RCC 7860 (cell line): ENCODE results near the gene MAD1L1.
A peak's percentile ranks its signal among the peaks of the same experiment; 100 is the strongest.

Source experiments
- DNase-seq: peaks from one replicate; pipeline ENCODE4 v3.0.0-alpha.2; 2015; ENCODE audit warnings: low spot score
- FAIRE-seq: peaks from 2 replicates; lab custom pipeline; 2012; peaks lifted over from hg19 to GRCh38; lab: Jason Lieb, UNC

Gene MAD1L1

DNA sequence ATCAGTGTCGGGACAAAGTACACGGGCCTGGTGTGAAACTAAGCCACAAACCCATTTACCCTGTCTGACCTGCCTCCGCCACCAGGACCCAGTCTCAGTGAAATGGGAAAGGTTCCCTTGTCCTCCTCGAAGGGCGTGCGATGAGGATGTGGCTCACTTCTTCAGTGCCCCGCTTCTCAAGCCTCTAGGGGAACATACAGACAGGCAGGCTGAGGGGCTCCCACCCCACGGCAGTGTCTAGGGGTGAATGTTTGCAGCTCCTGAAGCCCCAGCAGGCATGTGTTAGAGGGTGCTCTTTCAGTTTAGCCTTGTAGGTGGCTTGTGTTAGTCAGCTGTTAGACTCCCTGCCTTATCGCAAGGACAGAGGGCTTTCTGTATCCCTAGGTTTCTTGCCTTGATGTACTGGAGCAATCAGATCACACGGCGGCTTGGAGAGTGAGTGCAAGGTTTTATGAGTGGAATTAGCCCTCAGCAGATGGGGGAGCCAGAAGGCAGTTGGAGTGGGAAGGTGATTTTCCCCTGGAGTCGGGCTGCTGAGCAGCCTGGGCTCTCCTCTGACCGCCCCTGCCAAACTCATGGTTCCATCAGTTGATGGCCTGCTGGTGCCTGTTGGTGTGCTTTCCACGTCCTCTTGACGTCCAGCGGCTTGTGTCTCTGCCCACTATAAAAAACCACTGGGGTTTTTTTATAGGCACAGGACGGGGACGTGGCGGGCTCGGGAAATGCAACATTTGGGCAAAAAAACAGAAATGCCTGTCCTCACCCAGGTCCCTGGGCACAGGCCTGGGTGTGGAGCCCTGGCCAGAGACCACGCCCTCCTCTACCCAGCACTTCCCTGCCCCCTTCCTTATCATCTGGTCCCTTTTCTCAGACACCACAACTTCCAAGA is 10.0 kb upstream of the MAD1L1 start:
- FAIRE-seq (no peak), DNase-seq (peak; percentile 19)

DNA sequence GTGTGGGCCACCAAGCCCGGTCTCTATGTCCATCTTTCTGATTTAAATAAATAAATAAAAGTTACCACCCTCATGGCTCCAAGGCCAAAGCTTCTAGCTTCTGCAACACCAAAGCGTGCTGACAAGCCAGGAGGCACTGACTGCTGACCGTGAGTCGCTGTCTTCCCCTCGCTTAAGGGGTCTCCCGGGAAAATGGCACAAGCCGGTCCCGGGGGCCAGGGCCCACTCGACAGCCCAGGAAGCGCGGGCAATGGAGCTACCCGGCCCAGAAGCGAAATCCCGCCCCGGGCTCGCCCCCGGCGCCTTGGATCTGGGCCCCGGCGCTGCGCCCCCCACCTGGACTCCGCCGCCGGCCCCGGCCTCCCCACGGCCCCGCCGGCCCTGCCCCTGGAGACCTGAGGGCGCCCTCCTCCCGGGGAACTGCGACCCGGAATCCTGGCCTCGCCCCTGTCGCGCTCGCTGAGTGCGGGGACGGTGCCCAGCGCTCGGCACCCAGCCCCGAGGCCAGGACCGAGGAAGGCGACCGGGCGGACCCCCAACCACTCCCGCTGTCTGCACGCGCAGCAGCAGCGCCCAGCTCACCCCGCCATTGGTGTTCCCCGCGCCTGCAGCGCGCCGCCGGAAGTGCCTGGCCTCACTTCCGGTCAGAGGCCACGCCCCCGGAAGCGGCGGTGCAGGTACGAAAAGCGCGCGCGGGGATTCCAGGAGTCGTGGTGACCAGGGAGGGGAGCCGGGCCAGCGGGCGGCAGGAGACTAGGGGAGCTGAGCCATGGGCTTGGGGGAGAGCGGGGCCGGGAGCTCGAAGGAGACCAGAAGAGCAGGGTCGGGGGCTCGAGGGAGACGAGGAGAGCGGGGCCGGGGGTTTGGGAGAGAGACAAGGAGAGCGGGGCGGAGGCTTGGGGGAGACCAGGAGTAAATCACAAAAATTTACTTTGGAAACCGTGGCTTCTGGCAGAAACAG is 9.1 kb upstream of the MAD1L1 start, which contains the start of the genes MRM2 and NUDT1:
Gene MRM2 (minus strand): TSS at position 626 of the 961 bp plus-strand sequence. CDS start 36 bp downstream, at position 590.
Gene NUDT1 (plus strand): TSS at position 647 of the 961 bp plus-strand sequence. CDS start 2,349 bp downstream, outside the sequence.
- DNase-seq (peak; percentile 71), FAIRE-seq (no peak)

DNA sequence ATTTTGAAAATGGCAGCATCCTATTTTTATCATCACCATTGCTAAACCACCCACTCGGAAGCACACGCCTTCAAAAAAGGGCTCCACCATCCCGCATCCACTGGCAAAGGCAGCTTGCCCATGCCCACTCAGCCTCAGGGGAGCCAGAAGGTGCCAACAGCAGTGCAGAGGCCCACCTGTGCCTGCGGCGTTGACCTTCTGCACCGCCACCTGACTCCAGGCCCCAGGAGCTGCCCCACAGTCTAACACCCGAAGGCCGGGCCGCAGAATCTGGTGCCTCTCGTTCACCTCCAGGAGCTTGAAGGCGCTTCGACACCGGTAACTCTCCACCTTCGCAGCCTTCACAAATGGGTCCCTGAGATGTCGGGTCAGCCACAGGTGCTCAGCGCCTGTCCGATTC is 6.5 kb upstream of the MAD1L1 start:
- DNase-seq (no peak), FAIRE-seq (no peak)

DNA sequence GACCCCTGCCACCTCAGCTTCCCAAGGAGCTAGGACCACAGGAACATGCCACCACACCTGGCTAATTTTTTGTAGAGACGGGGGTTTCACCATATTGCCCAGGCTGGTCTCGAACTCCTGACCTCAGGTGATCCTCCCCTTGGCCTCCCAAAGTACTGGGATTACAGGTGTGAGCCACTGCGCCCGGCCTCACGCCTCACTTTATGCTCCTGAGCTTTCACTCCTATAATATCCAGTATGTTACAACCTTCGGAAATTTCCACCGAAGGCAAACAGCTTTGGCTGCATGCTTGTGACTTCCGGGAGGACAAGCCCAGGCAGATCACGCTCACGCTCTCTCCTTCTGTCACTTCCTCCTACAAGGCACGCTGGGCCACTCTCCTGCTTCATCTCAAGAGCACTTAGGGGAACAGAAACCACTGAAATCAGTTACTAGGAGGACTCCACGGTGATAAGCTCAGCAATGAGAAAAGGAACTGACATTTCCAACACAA is 4.4 kb upstream of the MAD1L1 start:
- no peak for DNase-seq
- FAIRE-seq = no peak

DNA sequence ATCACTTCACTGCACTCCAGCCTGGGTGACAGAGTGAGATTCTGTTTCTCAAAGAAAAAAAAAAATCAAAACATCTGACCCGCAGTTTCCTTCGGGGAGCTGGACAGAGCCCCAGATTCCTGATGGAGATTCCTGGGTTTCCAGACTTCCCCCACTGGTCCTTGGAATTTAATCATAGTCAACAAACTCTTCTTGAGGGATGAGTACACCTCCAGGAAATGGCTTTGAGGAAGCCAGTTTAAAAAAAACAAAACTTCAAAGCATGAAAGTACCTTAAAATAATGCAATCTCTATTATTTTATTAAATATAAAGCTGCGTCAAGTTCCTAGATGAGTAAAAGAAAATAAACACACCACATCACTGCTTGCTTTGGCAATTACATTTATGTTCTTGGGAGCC is 1.2 kb upstream of the MAD1L1 start:
- DNase-seq (no peak), FAIRE-seq (no peak)

DNA sequence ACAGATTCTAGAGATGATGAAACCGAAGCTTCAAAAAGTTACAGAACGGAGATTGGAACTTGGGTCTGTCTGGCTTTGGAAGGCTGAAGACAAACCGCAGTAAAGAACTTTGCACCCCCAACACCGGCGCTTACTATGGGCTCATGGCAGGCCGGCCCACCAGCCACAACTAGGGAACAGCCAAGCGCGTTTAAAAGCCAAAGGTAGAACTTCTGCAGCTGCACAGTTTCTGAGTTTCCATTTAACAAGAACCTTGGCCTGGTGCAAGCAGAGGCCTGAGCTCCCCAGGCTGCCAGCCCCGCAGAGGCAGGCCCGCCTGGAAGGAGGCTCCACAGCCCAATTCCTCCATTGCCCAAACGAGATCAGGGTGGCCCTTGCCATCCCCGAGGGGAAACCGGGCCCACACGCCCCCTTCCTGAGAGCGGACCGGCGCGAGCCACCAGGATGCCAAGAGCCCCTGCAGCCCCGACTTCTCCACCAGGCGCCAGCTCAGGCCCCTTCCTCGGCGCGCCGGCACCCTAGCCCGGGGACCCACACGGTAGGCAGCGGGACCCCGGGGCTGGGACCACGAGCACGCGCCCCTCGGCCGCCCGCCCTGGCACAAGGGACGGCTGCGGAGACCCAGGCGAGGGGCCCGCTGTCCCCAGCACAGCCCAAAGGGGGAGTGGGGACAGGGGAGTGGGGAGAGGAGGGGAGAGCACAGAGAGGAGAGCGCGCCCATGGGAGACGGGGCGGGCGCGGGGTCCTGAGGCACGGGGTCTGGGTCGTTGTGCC is 566 bp downstream of the MAD1L1 start:
- FAIRE-seq (no peak), DNase-seq (no peak)

DNA sequence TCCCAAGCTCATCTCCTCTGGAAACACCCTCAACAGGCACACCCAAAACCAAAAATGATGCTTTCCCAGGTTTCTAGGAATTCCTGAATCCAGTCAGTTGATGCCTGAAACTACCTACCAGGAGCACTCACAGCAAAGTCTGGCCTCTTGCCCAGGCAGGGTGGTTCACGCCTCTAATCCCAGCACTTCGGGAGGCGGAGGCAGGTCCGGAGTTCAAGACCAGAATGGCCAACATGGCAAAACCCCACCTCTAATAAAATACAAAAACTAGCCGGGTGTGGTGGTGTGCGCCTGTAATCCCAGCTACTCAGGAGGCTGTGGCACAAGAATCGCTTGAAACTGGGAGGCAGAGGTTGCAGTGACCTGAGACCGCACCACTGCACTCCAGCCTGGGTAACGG is 1.9 kb downstream of the MAD1L1 start:
- DNase-seq = no peak
- no peak for FAIRE-seq

DNA sequence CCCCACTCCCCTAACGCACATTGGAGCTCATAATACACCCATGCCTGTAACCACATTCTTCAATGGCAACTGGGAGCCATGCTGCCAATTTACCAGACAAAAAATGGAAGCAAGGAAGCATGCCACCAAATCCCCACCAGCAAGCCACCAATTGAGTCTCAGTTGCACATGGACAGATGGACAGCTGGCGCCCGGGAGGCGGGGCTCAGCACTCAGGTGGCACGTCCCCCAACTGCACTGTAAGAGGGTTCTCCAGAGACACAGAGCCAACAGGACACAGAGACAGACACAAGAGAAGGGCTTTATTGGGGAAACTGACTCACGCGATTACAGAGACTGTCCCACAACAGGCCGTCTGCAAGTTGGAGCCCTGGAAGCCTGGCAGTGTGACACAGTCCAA is 2.5 kb downstream of the MAD1L1 start:
- no peak for DNase-seq
- no peak for FAIRE-seq

DNA sequence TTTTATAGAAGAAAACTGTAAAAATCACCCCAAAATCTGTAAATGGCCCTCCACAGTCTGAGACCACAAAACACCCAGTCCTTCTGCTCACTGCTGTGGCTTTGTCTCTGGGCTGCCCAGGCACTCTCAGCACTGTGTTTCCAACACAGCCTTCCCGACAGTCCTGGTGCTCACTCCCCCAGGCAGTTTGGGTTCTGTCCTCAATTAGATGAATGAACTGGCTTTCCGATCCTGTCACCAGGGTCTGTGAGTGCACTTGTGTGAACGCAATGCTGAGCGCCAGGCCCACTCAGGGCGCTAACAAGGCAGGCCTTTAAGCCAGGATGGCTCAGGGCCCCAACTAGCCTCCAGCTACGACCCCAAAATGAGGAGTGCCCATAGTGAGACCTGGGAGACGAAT is 3.3 kb downstream of the MAD1L1 start:
- FAIRE-seq (no peak), DNase-seq (no peak)

DNA sequence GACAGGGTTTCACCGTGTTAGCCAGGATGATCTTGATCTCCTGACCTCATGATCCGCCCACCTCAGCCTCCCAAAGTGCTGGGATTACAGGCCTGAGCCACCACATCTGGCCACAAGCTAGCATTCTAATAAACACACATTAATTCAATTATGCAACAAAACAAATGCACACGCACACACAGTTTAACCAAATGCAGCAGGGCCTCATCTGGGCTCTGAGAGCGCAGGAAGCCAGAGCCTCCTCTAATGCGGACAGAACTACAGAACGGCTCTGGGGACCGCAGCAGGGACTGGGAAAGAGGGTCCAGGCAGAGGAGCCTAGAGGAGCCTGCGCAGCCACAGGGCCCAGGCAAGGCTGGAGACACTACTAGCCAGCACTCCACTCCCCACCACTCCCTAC is 3.8 kb downstream of the MAD1L1 start:
- FAIRE-seq (no peak), DNase-seq (no peak)

DNA sequence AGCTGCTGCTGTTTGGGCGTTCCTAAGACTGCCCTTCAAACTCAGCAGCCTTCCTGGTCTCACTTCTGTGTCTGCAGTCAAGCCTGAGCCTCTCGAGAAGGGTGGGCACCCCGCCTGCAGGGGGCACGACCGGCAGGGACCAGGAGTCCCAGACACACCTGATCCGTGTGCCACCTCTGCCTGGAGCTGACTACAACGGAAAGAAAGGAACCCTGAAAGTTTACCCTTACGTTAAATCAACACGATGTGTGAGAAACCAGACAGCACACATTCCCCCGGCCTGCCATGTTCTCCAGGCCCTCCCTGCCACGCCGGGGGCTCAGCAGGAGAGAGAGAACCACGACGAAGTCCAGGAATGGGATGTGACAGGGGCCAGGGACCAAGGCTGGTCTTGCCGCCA is 5.0 kb downstream of the MAD1L1 start:
- DNase-seq = no peak
- FAIRE-seq = no peak

DNA sequence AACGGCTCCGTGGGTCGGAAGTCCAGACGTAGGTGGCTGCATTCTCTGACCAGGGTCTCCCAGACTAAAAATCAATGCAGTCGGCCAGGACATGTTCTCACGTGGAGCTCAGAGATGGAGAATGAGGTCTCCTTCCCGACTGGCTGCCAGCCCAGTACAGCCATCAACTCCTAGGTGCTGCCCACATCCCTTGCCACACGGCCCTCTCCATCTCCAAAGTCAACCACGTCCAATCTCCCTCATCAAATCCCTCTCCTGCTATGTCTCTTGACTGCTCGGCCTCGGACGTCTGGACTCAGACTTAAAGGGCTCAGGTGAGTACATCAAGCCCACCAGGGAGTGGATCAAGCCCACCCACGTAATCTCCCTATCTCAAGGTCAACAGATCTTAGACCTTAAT is 6.9 kb downstream of the MAD1L1 start:
- DNase-seq (no peak), FAIRE-seq (no peak)

DNA sequence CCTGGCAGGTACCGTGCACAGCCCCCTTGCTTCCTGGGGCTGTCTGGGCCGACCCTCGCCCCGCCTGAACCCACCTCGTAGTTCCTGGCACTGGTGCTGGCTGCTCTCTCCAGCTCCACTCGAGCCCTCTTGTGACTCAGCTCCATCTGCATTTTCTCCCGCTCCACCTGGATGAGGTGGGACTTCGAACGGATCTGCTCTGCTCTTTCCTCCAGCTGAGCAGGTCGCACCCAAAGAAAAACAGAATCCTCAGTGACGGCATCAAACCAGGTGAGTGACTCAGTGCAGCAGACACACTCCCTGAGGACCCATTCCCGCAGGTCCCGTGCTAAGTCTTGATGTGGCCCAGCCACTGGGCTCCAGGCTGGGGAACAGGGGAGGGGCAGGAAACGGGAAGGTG is 7.4 kb downstream of the MAD1L1 start:
- FAIRE-seq = no peak
- DNase-seq = no peak

DNA sequence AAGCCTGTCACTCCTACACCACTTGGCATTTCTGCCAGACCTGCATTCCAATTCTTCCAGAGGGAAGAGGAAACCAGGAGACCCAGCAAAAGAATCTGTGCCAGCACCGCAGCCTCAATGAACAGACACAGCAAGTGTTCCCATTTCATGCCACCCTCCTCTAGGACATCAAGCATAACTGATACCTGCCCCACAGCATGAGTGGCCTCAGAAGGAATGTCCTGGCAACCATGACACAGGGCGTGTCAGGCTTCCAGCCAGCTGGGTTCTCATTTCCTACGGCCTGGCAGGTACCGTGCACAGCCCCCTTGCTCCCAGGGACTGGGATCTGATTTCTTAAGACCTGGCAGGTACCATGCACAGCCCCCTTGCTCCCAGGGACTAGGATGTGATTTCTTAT is 7.8 kb downstream of the MAD1L1 start:
- FAIRE-seq (no peak), DNase-seq (no peak)

DNA sequence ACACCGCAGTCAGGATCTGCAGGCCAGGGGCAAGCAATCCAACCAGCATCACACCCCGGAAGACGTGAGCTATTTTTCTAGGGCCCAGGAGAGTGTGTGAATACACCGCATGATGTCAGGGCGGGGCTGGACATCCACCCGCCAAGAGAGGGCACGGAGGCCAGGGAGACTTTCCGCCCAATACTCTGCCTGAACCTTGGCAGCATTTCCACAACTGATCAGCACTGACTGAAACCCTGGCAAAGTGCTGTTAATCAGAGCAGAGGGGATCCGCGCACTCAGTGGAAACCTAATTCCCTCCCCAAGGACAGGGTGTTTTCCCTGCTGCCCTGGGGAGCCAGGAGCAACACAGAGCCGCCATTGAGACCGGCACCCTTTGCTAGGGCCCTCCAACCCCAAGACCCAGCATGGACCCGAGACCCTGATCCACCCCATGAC is 8.2 kb downstream of the MAD1L1 start:
- DNase-seq = no peak
- FAIRE-seq = no peak

DNA sequence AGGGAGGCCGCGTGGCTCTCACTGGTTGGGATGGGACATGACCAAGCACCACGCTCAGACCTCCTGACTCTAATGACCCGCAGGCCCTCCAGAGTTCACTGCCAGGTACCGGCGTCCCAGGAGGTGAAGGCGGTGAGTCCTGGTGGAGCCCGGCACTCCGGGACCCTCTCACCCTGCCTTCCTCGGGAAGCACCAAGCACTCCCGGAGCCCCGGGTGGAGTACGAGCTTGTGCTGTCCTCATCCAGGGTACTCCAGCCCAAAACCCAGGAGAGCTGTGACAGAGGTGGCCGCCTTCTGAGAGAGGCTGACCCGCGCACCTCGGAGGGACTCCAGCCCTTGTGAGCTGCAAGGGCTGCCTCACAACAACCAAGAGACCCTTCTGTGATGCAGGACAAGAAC is 9.4 kb downstream of the MAD1L1 start:
- no peak for FAIRE-seq
- DNase-seq = no peak

DNA sequence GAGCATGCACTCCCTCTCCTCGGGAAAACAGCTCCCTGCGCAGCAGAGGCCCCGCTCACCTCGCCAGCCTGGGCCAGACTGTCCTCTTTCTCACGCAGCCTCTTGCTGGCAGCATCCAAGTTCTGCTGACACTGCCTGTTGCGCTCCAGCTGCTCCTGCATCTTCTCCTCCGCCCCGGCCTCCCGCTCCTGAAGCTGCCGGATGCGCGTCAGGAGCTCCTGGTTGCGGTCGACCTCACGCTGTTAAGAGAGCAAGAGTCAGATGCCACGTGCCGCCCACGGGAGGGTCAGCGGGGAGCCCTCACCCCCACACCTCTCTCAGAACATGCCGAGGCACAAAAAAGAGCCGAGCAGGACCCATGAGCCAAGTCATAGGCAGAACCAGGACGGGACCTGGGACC is 10.2 kb downstream of the MAD1L1 start:
- DNase-seq (no peak), FAIRE-seq (no peak)

DNA sequence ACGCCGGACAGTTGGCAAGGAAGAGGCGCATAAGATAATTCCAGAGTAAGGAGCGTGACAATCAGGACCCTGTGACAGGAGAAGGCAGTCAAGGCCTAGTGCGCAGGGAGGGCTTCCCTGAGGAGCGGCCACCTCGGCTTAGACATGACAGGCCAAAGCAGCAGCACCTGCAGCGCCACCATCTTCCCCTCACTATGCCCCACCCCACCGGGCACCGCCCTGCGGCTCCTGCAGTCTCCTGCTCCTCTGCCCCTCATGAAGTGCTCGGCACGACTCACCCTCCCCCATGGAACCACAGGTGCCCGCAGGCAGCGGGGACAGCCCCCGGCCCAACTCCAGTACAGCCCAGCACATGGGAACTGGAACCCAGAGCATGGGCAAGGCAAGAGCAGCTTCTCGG is 11.8 kb downstream of the MAD1L1 start:
- FAIRE-seq = no peak
- no peak for DNase-seq

DNA sequence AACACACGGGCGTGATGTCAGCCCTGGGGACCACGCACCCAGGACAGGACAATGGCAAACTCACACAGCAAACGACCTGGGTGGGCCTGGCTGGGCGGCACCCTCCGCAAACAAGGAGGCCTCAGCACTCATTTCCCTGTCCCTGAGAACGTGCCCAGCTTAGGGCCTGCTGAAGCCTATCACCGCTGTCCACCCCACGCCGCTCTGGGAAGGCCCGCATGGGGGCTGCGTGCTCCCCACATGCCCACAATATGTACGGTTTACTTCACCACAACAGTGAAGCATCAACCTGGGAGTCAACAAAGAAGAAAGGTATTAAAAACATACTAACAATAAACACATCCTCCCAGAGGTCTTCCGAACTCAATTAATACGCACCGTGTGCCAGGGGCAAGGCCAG is 12.2 kb downstream of the MAD1L1 start:
- DNase-seq (no peak), FAIRE-seq (no peak)

DNA sequence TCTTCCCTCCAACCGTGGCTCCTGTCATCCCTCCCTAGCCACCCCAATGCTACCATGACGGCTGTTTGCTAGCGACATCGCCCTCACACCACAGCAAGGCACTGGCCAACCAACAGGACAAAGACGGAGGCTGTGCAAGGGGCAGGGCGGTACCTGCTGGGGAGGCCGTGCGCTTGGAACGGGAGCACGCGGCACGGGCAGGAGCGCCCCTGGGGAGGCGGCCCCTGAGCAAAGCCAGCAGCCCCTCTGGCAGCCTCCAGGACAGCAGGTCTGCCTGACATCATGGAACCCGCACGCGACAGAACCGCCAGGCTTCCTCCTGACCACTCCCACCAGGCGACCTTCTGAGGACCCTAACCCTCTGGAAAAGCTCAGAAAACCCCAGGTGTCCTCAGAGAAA is 12.7 kb downstream of the MAD1L1 start:
- no peak for DNase-seq
- no peak for FAIRE-seq

DNA sequence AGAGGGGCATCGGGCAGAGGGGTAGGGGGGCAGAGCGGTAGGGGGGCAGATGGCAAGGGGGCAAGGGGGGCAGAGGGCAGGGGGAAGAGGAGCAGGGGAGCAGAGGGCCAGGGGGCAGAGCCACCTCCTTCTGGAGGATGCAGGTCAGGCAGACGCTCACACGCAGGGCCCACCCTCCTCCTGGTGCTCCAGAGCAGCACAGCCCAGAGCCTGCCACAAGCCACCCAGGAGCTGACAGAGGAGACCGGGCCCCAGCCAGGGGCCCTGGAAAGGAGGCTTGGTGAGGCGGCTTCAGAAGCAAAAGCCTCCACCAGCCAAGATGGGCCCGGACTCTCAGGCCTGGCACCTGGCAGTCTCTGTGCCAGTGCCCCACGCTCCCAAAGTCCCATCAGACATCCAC is 13.1 kb downstream of the MAD1L1 start:
- FAIRE-seq (no peak), DNase-seq (no peak)
